ENCODE measurements around the gene LHFPL6. TPM values are rescaled to one million over a fixed set of nuclear protein-coding genes. Genes with fewer than 3 reads are reported as not detected.

Gene LHFPL6
- total and polyA plus RNA-seq, 9 of the 15 experiments (the other 6 are each of a cell fraction or from before 2014, with no cell fraction given), result 0.18 TPM; not detected in 8

- Histone ChIP-seq H3K27me3 (ENCODE audit: control insufficient read depth in 2 of 2, insufficient read depth in 2 of 2, low read length in 2 of 2) (no peaks in the 10 kb centered on the region), H3K36me3 (ENCODE audit: control insufficient read depth, insufficient read depth, low read length) (no peaks in the 10 kb centered on the region), H3K79me2 (ENCODE audit: control insufficient read depth, insufficient read depth, low read length) (no peaks in the 10 kb centered on the region), H3K4me1 (replicated peaks in 1 of 2; ENCODE audit: control insufficient read depth in 2 of 2, insufficient read depth in 2 of 2, low read length in 2 of 2) (no peaks in the 10 kb centered on the region), H3K27ac (ENCODE audit: extremely low read depth, low read depth, low read length) (no peak overlapping the region), H2AFZ (ENCODE audit: low read depth, low read length) (no peak overlapping the region), H4K20me1 (replicated peaks; ENCODE audit: control insufficient read depth, insufficient read depth, low read length) (no peaks in the 10 kb centered on the region), H3K4me2 (ENCODE audit: insufficient read depth, low read length) (no peak overlapping the region), H3K9me3 (replicated peaks; ENCODE audit: control insufficient read depth, insufficient read depth, low read depth, low read length) (no peaks in the 10 kb centered on the region), H3K9me1 (ENCODE audit: control insufficient read depth, insufficient read depth, low read length) (no peaks in the 10 kb centered on the region), H3K9ac (ENCODE audit: insufficient read depth in 1 of 2, low read depth in 2 of 2, low read length in 2 of 2) (no peak overlapping the region), H3K4me3 (no peak overlapping the region)
- ChIA-PET POLR2A (no interaction called here), CTCF (ENCODE audit: low intra/inter-chr PET ratio) (no interaction called here)
- no TSS peak for BruUV-seq (replicated peaks)
- TF ChIP-seq SUPT5H (IDR thresholded peaks at IDR 0.05) (no peak), TGIF2 (CRISPR knock-in tag; IDR thresholded peaks at IDR 0.05) (no peak), RBBP5 (IDR thresholded peaks at IDR 0.05; ENCODE audit: borderline replicate concordance, insufficient read depth, low read length, poor library complexity, severe bottlenecking) (no peak)
- DNase-seq (ENCODE audit: extremely low read depth in 1 of 4, low spot score in 3 of 4) (no peak), FAIRE-seq (no peak), ATAC-seq (no peak)
- in situ Hi-C loops (cut with MboI), result no loop called here
- WGBS (ENCODE audit: insufficient coverage, low coverage, missing lambda C conversion rate), result 2% methylated on average over 5 of the region's 5 CpGs
- intact Hi-C loops (cut with micrococcal nuclease), result no loop called here
Observed at GRCh38 chr13:39329182-39329639, 273.8 kb downstream of the LHFPL6 start.

GRCh38 chr13:39327172-39327479 lies 275.9 kb downstream of the LHFPL6 start:
- no peaks in the 10 kb centered on the region for H3K9me1 ChIP-seq (ENCODE audit: control insufficient read depth, insufficient read depth, low read length)
- H3K4me2 ChIP-seq (ENCODE audit: insufficient read depth, low read length), result no peak overlapping the region
- FAIRE-seq (no peak), DNase-seq (ENCODE audit: extremely low read depth in 1 of 4, low spot score in 3 of 4) (no peak), ATAC-seq (no peak)
- POLR2A ChIA-PET, result no interaction called here
- H3K9ac ChIP-seq (ENCODE audit: insufficient read depth in 1 of 2, low read depth in 2 of 2, low read length in 2 of 2), result no peak overlapping the region
- no TSS peak for BruUV-seq (replicated peaks)
- no peak for TF ChIP-seq SIN3A (IDR thresholded peaks at IDR 0.05; ENCODE audit: borderline replicate concordance in 2 of 2, control insufficient read depth in 1 of 2, low read depth in 2 of 2, low read length in 2 of 2)
- H2AFZ ChIP-seq (ENCODE audit: low read depth, low read length), result no peak overlapping the region
- intact Hi-C loops (cut with micrococcal nuclease) (no loop called here), in situ Hi-C loops (cut with MboI) (no loop called here)
- 0% methylated on average over 1 of the region's 1 CpG for WGBS (ENCODE audit: insufficient coverage, low coverage, missing lambda C conversion rate)
- CTCF ChIA-PET (ENCODE audit: low intra/inter-chr PET ratio), result no interaction called here
- no peaks in the 10 kb centered on the region for H3K27me3 ChIP-seq (ENCODE audit: control insufficient read depth in 2 of 2, insufficient read depth in 2 of 2, low read length in 2 of 2)
- no peaks in the 10 kb centered on the region for H3K4me1 ChIP-seq (replicated peaks in 1 of 2; ENCODE audit: control insufficient read depth in 2 of 2, insufficient read depth in 2 of 2, low read length in 2 of 2)
- no peaks in the 10 kb centered on the region for H3K36me3 ChIP-seq (ENCODE audit: control insufficient read depth, insufficient read depth, low read length)
- no peaks in the 10 kb centered on the region for H3K9me3 ChIP-seq (replicated peaks; ENCODE audit: control insufficient read depth, insufficient read depth, low read depth, low read length)
- H4K20me1 ChIP-seq (replicated peaks; ENCODE audit: control insufficient read depth, insufficient read depth, low read length), result no peaks in the 10 kb centered on the region
- no peak overlapping the region for H3K4me3 ChIP-seq
- H3K27ac ChIP-seq (ENCODE audit: extremely low read depth, low read depth, low read length), result no peak overlapping the region
- no peaks in the 10 kb centered on the region for H3K79me2 ChIP-seq (ENCODE audit: control insufficient read depth, insufficient read depth, low read length)
